ENCODE data around the gene ADAMTSL3.

The ADAMTSL3 gene

DNA sequence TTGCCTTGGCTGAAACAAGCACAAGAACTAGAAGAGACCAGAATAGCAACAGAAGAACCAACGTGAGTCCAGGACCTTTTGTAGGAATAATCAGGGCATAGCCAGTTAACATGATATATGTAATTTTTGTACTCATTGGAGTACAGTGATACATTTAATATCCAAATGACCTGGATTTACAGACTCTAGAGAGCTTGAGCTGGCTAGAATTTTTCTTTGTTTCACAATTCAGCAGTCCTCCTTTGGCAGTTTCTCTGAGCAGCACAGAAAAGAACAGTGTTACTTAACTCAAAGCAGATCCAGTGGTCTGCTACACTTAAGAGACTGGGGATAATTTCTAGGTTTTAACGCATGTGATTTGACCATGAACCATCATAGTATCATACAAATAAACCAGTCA, 245.7 kb downstream of the ADAMTSL3 start:
- TF ChIP-seq EP300 (IDR thresholded peaks at IDR 0.05; ENCODE audit: borderline replicate concordance) = no peak
- TF ChIP-seq, protein P1, sequence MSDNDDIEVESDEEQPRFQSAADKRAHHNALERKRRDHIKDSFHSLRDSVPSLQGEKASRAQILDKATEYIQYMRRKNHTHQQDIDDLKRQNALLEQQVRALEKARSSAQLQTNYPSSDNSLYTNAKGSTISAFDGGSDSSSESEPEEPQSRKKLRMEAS (IDR thresholded peaks at IDR 0.05) = no peak
- no peak for TF ChIP-seq FOXM1 (IDR thresholded peaks at IDR 0.05; ENCODE audit: borderline replicate concordance, low read depth)
- no peak for TF ChIP-seq TCF12 (IDR thresholded peaks at IDR 0.05; ENCODE audit: low read depth)
- TF ChIP-seq EGR1 (IDR thresholded peaks at IDR 0.05) = no peak
- no peak for TF ChIP-seq RAD21 (IDR thresholded peaks at IDR 0.05; ENCODE audit: low read depth)
- TF ChIP-seq ZBTB7A (IDR thresholded peaks at IDR 0.05; ENCODE audit: low read depth) = no peak
- TF ChIP-seq, protein P2, sequence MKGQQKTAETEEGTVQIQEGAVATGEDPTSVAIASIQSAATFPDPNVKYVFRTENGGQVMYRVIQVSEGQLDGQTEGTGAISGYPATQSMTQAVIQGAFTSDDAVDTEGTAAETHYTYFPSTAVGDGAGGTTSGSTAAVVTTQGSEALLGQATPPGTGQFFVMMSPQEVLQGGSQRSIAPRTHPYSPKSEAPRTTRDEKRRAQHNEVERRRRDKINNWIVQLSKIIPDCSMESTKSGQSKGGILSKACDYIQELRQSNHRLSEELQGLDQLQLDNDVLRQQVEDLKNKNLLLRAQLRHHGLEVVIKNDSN (IDR thresholded peaks at IDR 0.05) = no peak
- TF ChIP-seq CEBPB (IDR thresholded peaks at IDR 0.05) = no peak
- TF ChIP-seq TEAD4 (IDR thresholded peaks at IDR 0.05) = no peak
- TF ChIP-seq CREB1 (IDR thresholded peaks at IDR 0.05; ENCODE audit: low read depth) = no peak
- TF ChIP-seq, protein P3, sequence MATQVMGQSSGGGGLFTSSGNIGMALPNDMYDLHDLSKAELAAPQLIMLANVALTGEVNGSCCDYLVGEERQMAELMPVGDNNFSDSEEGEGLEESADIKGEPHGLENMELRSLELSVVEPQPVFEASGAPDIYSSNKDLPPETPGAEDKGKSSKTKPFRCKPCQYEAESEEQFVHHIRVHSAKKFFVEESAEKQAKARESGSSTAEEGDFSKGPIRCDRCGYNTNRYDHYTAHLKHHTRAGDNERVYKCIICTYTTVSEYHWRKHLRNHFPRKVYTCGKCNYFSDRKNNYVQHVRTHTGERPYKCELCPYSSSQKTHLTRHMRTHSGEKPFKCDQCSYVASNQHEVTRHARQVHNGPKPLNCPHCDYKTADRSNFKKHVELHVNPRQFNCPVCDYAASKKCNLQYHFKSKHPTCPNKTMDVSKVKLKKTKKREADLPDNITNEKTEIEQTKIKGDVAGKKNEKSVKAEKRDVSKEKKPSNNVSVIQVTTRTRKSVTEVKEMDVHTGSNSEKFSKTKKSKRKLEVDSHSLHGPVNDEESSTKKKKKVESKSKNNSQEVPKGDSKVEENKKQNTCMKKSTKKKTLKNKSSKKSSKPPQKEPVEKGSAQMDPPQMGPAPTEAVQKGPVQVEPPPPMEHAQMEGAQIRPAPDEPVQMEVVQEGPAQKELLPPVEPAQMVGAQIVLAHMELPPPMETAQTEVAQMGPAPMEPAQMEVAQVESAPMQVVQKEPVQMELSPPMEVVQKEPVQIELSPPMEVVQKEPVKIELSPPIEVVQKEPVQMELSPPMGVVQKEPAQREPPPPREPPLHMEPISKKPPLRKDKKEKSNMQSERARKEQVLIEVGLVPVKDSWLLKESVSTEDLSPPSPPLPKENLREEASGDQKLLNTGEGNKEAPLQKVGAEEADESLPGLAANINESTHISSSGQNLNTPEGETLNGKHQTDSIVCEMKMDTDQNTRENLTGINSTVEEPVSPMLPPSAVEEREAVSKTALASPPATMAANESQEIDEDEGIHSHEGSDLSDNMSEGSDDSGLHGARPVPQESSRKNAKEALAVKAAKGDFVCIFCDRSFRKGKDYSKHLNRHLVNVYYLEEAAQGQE (IDR thresholded peaks at IDR 0.05; ENCODE audit: low read depth) = no peak
- TF ChIP-seq YY1 (IDR thresholded peaks at IDR 0.05; ENCODE audit: low read depth) = no peak
- TF ChIP-seq NFIC (IDR thresholded peaks at IDR 0.05) = no peak

DNA sequence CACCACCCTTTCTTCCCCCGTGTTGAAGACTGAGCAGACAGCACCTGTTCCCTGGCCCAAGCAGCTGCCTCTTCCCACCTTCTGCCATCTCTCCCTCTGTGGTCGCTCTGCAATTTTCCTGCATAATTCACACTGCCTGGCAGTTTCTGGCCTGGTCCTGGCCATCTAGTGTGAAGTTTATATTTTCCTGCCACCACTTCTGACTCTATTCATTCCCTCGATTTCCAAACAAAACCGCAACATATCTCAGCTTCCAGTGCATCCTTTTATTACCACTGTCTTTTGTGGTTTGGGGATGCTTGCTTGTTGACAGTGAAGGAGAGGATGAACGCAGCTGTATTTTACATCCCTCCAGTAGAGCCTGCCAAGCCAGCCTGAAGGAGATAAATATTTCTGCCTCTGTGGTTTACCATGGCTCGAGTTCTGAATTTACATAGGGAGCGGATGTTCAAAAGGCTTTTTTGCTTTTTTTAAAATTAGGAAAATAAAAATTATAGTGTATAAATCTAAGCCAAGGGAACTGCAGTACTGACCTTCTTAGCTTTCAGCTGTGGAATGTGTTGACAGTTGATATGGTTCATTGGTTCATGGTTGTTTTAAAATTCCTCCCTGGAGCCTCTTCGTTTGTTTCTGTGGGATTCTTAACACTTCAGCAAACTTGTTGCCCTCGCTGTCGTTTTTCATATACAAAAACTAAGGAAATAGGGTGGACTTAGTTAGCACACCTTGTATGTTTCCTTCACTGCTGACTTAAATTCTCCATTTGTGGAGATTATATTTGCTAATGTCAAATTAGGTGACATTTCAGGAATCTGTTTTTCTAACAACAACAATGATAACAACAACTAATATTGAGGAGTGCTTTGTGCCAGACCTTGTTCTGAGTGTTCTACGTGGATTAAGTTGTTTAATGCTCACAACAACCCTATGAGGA, 250.5 kb downstream of the ADAMTSL3 start:
- TF ChIP-seq EP300 (IDR thresholded peaks at IDR 0.05; ENCODE audit: borderline replicate concordance) (no peak), TEAD4 (IDR thresholded peaks at IDR 0.05) (no peak), YY1 (IDR thresholded peaks at IDR 0.05; ENCODE audit: low read depth) (no peak), EGR1 (IDR thresholded peaks at IDR 0.05) (no peak), CREB1 (IDR thresholded peaks at IDR 0.05; ENCODE audit: low read depth) (no peak), TCF12 (IDR thresholded peaks at IDR 0.05; ENCODE audit: low read depth) (no peak), FOXM1 (IDR thresholded peaks at IDR 0.05; ENCODE audit: borderline replicate concordance, low read depth) (no peak), RAD21 (IDR thresholded peaks at IDR 0.05; ENCODE audit: low read depth) (no peak), TAF1 (IDR thresholded peaks at IDR 0.05; ENCODE audit: low read depth) (no peak), NFIC (IDR thresholded peaks at IDR 0.05) (no peak), CEBPB (IDR thresholded peaks at IDR 0.05) (no peak)
- TF ChIP-seq, protein P3 (IDR thresholded peaks at IDR 0.05; ENCODE audit: low read depth) = no peak
- TF ChIP-seq, protein P2 (IDR thresholded peaks at IDR 0.05) = no peak
- TF ChIP-seq, protein P1 (IDR thresholded peaks at IDR 0.05) = no peak

DNA sequence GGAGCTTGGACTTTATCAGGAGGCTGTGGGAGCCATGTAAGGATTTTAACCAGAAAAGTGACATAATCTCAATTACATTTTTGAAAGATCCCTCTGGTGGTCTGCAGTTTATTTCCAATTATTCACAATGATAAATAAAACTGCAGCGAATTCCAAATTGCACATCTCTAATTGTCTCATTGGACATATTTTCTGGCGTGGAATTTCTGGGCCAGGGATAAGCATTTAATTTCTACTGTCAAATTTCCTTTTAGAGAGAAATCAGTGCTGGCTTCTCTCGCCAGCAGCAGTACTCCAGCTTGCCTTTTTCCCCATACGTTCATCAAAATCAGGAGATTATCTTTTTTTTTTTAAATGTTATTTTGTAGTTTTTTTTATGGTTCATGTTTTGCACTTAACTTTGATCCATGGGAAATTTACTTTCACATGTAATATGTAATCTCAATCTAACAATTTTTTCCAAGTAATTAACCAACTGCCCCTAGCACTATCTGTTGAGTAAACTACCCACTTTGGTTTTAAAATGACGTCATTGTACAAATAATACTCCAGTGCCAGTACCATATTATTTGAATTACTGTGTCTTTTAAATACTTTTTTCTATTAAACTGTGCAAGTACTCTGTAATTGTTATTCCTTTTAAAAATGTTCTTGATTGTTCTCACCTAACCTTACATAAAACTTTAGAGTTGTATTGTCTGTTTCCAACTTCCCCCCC, 251.8 kb downstream of the ADAMTSL3 start:
- TF ChIP-seq CREB1 (IDR thresholded peaks at IDR 0.05; ENCODE audit: low read depth) = no peak
- no peak for TF ChIP-seq YY1 (IDR thresholded peaks at IDR 0.05; ENCODE audit: low read depth)
- TF ChIP-seq CEBPB (IDR thresholded peaks at IDR 0.05) = no peak
- TF ChIP-seq, protein P3 (IDR thresholded peaks at IDR 0.05; ENCODE audit: low read depth) = no peak
- TF ChIP-seq, protein P2 (IDR thresholded peaks at IDR 0.05) = no peak
- TF ChIP-seq FOXM1 (IDR thresholded peaks at IDR 0.05; ENCODE audit: borderline replicate concordance, low read depth) = no peak
- TF ChIP-seq EGR1 (IDR thresholded peaks at IDR 0.05) = no peak
